Measurements from ENCODE around the gene VASH1. TPM values are rescaled to one million over a fixed set of nuclear protein-coding genes. Genes with fewer than 3 reads are reported as not detected.
A peak's percentile ranks its signal among the peaks of the same experiment; 100 is the strongest.

Gene VASH1
- total and polyA plus RNA-seq, 10 donors = 6.4 to 39.1 (median 19.5) TPM

GRCh38 chr14:76768671-76769500, 7.6 kb downstream of the VASH1 start:
- Histone ChIP-seq H3K4me3 (peak overlapping the region in 1 of 8 donors; percentile 26), H3K27me3 (replicated peaks in 1 of 7) (peaks cover 0 to 8% (median 0%) of the 10 kb centered on the region in 7 donors), H3K9me3 (no peaks in the 10 kb centered on the region), H3K27ac (peak overlapping the region; percentile 42 to 86 (median 78)), H3K4me1 (peaks cover 24 to 97% (median 57%) of the 10 kb centered on the region in 6 donors), H3K36me3 (peaks cover 0 to 7% (median 0%) of the 10 kb centered on the region in 6 donors)
- peak; percentile 78 for DNase-seq
- TF ChIP-seq POLR2A (IDR thresholded peaks at IDR 0.05) (no peak), CTCF (IDR thresholded peaks at IDR 0.05 in 8 of 11, conservative IDR thresholded peaks at IDR 0.05 in 3 of 11) (no peak), POLR2AphosphoS5 (IDR thresholded peaks at IDR 0.05) (no peak)
- WGBS, 5 donors = 31 to 52% (median 45%) methylated on average over 9 to 11 of the region's 11 CpGs
- intact Hi-C loops (cut with DNase I; ENCODE audit: low total_unique reads) = no loop called here

- Histone ChIP-seq H3K36me3 (peaks cover 0 to 7% (median 0%) of the 10 kb centered on the region in 6 donors), H3K9me3 (no peaks in the 10 kb centered on the region), H3K4me1 (peaks cover 24 to 98% (median 60%) of the 10 kb centered on the region in 6 donors), H3K27me3 (replicated peaks in 1 of 7) (peaks cover 0 to 8% (median 0%) of the 10 kb centered on the region in 7 donors), H3K4me3 (no peak overlapping the region), H3K27ac (peak overlapping the region in 2 of 8 donors; percentile 32 to 83)
- intact Hi-C loops (cut with DNase I; ENCODE audit: low total_unique reads) = loop anchor here (5.0 kb wide), 1 partner anchor 52 kb away; no protein-coding TSS in a partner anchor
- 84 to 89% (median 86%) methylated on average over 15 to 18 of the region's 18 CpGs for WGBS, 5 donors
- peak; percentile 68 for DNase-seq
- TF ChIP-seq POLR2A (IDR thresholded peaks at IDR 0.05) (no peak), CTCF (IDR thresholded peaks at IDR 0.05 in 8 of 11, conservative IDR thresholded peaks at IDR 0.05 in 3 of 11) (no peak), POLR2AphosphoS5 (IDR thresholded peaks at IDR 0.05) (peak in 1 of 3 donors; percentile 40)
These were observed 8.5 kb downstream of the VASH1 start for GRCh38 chr14:76769636-76770292.

- Histone ChIP-seq H3K4me3 (no peak overlapping the region), H3K27me3 (replicated peaks in 1 of 7) (peaks cover 0 to 8% (median 0%) of the 10 kb centered on the region in 7 donors), H3K4me1 (peaks cover 24 to 99% (median 62%) of the 10 kb centered on the region in 6 donors), H3K9me3 (no peaks in the 10 kb centered on the region), H3K36me3 (peaks cover 0 to 7% (median 0%) of the 10 kb centered on the region in 6 donors), H3K27ac (peak overlapping the region in 5 of 8 donors; percentile 32 to 85 (median 77))
- WGBS, 5 donors = 82 to 95% (median 85%) methylated on average over 10 of the region's 10 CpGs
- peak; percentile 56 for DNase-seq
- TF ChIP-seq POLR2AphosphoS5 (IDR thresholded peaks at IDR 0.05) (no peak), POLR2A (IDR thresholded peaks at IDR 0.05) (no peak), CTCF (IDR thresholded peaks at IDR 0.05 in 8 of 11, conservative IDR thresholded peaks at IDR 0.05 in 3 of 11) (no peak)
- intact Hi-C loops (cut with DNase I; ENCODE audit: low total_unique reads) = loop anchor here (5.0 kb wide), 1 partner anchor 53 kb away; no protein-coding TSS in a partner anchor
These were observed 9.5 kb downstream of the VASH1 start for GRCh38 chr14:76770521-76771436.
